Measurements from ENCODE around the gene MCIDAS.

MCIDAS gene

GRCh38 chr5:55222092-55222984 lies 4.8 kb downstream of the MCIDAS start:
- DNase-seq (ENCODE audit: low read depth in 2 of 2): no peak

GRCh38 chr5:55220433-55221185 lies 6.5 kb downstream of the MCIDAS start:
- DNase-seq (ENCODE audit: low read depth in 2 of 2): no peak

GRCh38 chr5:55219770-55220169 lies 7.3 kb downstream of the MCIDAS start:
- no peak for DNase-seq (ENCODE audit: low read depth in 2 of 2)

GRCh38 chr5:55218967-55219366 lies 8.1 kb downstream of the MCIDAS start:
- DNase-seq (ENCODE audit: low read depth in 2 of 2): no peak

- DNase-seq (ENCODE audit: low read depth in 2 of 2): no peak
Observed at GRCh38 chr5:55211184-55211874, 15.8 kb downstream of the MCIDAS start.

- DNase-seq (ENCODE audit: low read depth in 2 of 2): no peak
Observed at GRCh38 chr5:55205001-55205400, 22.1 kb downstream of the MCIDAS start.

DNA sequence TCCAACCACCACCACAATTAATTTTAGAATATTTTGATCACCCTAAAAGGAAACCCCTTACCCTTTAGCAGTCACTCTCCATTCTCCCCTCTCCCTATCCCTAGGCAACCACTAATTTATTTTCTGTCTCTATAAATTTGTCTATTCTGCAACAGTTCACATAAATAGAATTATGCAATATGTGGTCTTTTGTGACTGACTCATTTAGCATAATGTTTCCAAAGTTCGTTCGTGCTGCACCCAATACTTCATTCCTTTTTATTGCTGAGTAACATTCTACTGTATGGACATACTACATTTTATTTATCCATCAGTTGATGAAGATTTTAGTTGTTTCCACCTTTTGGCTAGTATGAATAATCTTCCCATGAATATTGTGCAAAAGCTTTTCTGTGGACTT lies 36.0 kb downstream of the MCIDAS start:
- DNase-seq (ENCODE audit: low read depth in 2 of 2): no peak

- no peak for DNase-seq (ENCODE audit: low read depth in 2 of 2)
Observed at GRCh38 chr5:55188656-55189540, 38.2 kb downstream of the MCIDAS start.

DNA sequence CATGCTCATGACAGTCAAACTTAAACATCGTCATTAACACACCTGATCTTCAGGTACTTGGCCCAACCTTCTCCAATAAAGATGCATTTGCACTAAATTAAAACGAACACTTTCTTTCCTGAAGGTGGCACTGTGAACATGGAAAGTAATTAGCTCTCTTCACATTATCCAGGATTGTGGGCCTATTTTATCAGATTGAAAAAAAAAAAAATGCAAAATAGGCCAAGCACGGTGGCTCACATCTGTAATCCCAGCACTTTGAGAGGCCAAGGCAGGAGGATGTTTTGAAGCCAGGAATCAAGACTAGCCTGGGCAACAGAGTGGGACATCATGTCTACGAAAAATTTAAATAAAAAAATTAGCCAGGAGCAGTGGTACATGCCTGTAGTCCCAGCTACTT lies 39.7 kb downstream of the MCIDAS start:
- no peak for DNase-seq (ENCODE audit: low read depth in 2 of 2)

DNA sequence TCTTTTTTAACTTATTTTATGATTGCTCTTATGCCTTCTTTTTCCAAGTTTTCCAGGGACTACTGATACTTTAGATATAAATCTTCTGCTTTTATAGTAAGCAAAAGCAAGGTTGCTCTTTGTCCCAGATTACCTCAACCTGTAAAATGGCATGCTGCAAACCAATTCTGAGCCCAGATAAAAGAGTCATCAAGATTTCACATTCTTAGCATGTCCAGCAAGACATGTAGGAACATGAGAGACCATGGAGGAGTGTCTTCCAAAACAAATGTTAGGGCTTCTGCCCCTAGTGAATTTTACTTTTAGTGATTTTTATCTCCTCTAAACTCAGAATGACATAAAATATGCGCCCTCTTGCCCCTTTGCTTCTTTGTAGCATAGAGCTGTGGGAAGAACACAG lies 47.1 kb downstream of the MCIDAS start:
- DNase-seq (ENCODE audit: low read depth in 2 of 2): no peak

DNA sequence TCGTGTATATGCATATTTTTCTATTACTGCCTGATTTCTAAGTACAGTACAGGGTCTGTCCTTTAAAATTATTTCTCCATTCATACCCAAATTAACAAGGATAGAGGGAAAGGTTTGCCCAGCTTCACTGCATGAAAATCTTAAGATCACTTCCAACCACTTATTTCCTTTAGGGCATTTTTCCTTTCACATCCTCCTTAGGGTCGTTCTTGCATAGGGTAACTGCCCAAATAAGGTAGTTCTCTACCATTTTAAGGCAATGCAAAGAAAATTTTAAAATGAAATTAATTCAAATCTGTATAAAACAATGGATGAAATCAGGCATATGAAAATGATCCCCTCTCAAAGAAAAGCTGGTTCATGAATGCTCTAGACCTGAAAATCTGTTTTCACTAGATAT lies 50.0 kb downstream of the MCIDAS start:
- DNase-seq (ENCODE audit: low read depth in 2 of 2): no peak

GRCh38 chr5:55176176-55176818 lies 50.8 kb downstream of the MCIDAS start:
- DNase-seq (ENCODE audit: low read depth in 2 of 2): peak; percentile 12 to 16

- no peak for DNase-seq (ENCODE audit: low read depth in 2 of 2)
Observed at GRCh38 chr5:55175781-55176175, 51.3 kb downstream of the MCIDAS start.

DNA sequence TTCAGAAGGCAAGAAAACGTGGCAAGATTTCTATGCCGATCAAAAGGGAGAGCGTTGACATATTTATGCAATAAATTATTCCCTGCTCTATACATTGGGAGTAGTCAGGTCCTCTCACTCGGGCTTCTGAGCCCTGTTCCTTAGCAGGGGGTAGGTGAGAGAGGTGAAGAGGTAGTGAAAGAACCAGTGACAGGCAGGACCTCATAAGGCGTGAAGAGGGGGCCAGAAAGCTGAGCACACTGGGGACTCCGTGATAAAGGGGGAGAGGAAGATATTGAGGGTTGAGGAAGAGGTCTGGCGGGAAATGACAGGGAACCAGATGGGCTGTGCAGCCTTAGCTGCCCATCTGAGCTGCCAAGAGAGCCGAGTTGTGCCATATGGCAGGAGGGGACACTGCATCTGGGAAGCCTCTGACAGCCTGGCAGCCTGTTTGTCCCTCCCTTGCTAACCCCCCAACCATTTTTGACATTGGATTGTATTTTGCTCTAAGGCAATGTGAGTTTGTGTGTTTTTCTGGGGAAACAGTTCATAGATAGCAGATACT lies 53.4 kb downstream of the MCIDAS start:
- DNase-seq (ENCODE audit: low read depth in 2 of 2): no peak

GRCh38 chr5:55172937-55173686 lies 54.0 kb downstream of the MCIDAS start, which contains the start of gene CDC20B:
TSS of gene CDC20B (minus strand) at chr5:55173177. CDS start at chr5:55173000, 177 bp downstream.
- peak; percentile 73 to 77 for DNase-seq (ENCODE audit: low read depth in 2 of 2)

DNA sequence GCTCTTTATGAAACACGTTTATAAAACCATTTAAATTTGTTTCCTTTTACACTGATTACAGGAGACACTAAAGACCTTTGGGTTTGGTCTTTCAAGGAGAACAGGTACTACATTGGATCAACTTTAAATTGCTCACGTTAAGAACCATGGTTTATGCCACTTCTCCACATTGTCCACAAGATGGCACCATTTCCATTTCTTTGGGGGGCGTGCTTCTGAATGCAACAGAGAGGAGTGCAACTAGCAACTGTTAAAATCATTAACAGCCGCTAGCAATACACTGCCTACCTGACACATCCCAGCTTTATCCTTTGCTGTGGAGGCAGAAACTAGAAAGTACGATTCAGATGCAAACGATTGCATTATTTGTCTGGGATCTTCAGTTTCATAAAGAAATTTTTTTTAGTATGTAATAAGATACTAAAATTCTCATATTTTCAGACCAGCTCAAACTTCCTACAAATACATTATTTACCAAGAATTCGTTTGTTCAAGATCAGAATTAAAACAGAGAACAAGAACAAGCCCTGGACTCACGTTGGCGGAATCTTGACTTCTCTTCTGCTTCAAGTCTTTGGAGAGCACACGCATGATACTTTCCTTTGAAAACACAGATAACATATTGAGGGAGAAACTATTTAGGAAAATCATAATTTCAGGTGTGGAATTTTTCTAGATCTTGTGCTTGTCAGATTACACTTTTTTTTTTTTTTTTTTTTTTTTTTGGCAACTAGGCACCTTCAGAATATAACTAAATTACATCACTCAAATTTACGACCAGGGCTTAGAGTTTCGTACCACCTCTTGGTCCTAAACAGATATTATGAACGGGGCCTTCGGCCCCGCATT lies 54.8 kb downstream of the MCIDAS start:
- DNase-seq (ENCODE audit: low read depth in 2 of 2): peak; percentile 8 to 29

DNA sequence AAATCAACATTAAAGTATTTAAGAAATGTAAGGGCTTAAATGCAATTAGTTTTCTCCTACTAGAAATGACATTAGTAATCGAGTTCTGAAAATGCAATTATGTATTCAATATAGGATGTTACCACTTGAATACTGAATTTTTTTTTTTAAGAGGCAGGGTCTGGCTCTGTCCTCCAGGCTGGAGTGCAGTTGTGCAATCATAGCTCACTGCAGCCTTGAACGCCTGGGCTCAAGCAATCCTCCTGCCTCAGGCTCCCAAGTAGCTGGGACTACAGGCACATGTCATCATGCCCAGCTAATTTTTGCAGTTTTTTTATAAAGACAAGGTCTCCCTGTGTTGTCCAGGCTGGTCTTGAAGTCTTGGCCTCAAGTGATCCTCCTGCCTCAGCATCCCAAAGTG lies 55.6 kb downstream of the MCIDAS start:
- no peak for DNase-seq (ENCODE audit: low read depth in 2 of 2)
